Measurements from ENCODE around the gene RASGRF2. TPM values are rescaled to one million over a fixed set of nuclear protein-coding genes. Genes with fewer than 3 reads are reported as not detected.
"Not testable (repeated sequence)": the region's sequence is repeated elsewhere in the genome, so short reads cannot be mapped to it uniquely, and the experiment has no call there.

The RASGRF2 gene
- total RNA-seq, 1 experiment from 2014 or later, result 1.1 TPM

DNA sequence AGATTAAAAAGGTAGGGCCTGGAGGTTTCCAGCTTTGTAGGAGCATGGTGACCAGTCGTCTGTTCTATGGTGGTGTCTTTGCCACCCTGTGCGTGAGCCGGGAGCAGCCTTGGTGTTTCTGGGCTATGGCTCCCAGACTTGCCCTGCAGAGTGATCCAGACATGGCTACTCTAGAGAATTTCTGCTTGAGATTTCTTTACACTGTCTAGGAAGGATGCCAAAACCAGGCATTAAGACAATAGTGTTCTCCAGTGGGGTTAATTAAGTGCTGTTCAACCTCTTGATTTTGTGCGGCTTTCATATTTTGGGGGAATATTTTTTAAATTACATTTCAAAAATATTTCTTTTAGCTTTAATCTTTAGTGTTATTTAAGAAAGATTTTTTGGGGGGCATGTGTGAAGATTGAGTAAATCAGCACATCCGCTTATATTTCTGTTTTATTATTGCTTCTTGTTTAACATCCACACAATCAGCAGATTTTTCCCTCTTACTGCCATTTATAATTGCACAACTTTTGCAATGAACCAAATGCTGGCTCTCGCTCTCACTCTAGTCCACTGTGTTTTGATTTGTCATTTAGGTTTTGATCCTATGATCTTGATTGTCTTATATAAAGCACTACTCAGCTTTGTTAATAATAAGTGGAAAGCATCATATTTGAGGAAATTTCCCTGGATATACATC lies 110.5 kb downstream of the RASGRF2 start:
- no peak for DNase-seq (ENCODE audit: low read depth)

- no peak for DNase-seq (ENCODE audit: low read depth)
These were observed 114.9 kb downstream of the RASGRF2 start for GRCh38 chr5:81075041-81075440.

DNA sequence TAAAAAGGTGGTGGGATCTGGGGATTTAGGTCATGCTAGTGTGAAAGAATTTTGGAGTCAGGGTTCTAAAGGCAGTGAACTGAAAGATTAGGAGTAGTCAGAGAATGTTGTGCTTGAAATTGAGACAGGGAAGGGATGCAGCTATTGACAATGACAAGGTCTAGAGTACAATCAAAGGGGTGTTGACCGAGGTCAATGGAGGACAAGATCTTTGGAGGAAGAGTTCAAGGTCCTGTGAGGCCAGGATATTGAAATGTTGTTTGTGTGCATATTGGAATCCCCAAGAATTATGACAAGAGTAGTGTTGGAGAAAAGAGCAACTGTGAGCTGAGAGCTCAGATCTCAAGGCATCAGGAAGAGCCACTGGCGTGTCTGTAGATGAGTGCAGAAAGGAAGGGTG lies 116.9 kb downstream of the RASGRF2 start:
- no peak for DNase-seq (ENCODE audit: low read depth)

GRCh38 chr5:81078930-81079329 lies 118.8 kb downstream of the RASGRF2 start:
- no peak for DNase-seq (ENCODE audit: low read depth)

- no peak for DNase-seq (ENCODE audit: low read depth)
These were observed 120.8 kb downstream of the RASGRF2 start for GRCh38 chr5:81080809-81081460.

DNA sequence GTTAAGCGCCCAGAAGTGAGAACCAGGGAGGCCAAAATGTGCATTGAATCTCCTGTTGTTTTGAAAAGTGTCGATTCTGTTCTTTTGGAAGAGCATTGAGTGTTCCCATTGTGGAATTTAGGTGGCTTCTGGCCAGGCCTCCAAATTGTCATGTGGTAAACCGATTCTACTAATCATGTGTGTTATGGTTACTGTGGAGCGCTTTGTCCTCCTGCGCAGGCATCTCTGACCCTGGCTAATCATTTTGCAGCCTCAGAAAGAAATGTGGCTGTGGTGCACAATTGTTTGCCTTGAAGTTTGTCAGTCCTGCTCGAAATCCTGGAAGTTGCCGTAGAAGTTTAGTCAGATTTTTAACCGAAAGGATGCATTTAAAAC lies 121.3 kb downstream of the RASGRF2 start:
- DNase-seq (ENCODE audit: low read depth), result no peak

- DNase-seq (ENCODE audit: low read depth), result no peak
These were observed 126.7 kb downstream of the RASGRF2 start for GRCh38 chr5:81086881-81087281.

DNA sequence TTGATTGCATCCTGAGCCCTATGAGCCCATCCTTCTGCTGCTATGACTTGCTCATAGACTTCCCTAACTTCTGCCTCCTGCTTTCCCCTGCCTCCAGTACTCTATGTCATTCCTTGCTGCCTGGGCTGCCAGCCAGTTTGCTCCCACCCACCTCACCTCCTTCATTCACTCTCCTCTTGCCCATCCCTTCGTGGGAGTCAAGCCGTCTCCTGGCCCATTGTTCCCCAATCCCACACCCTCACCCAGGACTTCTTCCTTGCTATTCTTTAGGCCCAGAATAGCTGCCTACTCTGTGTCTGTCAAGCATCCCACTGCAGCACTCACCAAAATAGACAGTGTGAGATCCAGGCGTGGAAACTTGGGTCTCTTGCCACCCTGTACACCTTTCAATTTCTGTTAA lies 131.0 kb downstream of the RASGRF2 start:
- DNase-seq (ENCODE audit: low read depth), result no peak

DNA sequence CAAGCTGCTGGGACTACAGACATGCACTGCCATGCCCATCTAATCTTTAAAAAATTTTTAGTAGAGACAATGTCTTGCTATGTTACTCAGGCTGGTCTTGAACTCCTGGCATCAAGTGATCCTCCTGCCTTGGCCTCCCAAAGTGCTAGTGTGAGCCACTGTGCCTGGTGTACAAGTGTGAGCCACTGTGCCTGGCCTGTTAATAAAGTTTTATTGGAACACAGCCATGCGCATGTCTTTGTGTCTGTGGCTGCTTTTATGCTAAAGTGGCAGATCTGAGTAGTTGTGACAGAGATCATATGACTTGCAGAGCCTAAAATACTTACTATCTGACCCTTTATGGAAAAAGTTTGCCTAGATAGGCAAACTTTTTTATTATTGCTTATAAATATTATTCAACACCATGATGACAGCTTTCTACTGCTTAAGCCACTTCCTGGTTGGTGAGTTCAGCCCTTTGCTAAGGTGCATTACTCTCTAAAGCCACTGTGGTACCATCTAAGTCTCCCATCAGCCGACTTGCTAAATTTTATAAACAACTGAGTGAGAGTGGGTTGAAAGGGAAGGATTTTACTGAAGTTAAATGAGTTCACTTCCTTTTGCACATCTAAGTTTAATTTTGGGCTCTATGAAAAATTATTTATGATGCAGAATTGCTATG lies 133.5 kb downstream of the RASGRF2 start:
- DNase-seq (ENCODE audit: low read depth), result no peak

- no peak for DNase-seq (ENCODE audit: low read depth)
These were observed 135.7 kb downstream of the RASGRF2 start for GRCh38 chr5:81095835-81096234.

DNA sequence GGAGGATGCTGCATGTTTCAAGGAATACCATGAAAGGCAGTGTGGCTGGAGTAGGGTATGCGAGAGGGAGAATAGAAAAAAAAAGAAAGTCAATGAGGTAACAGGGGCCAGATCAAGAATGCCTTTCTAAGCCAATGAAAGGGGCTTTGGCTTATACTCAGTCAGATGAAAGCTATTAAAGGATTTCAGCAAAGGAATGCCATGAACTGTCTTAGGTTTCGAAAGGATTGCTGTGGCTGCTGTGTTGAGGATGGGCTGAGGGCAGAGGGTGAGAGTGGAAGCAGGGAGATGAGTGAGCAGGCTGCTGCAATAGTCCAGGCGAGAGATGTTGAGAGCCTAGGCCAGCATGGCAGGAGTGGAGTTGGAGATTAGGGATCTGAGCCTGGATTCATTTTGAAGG lies 137.6 kb downstream of the RASGRF2 start:
- DNase-seq (ENCODE audit: low read depth), result no peak

- peak; percentile 9 for DNase-seq (ENCODE audit: low read depth)
These were observed 145.2 kb downstream of the RASGRF2 start for GRCh38 chr5:81105261-81105877.

DNA sequence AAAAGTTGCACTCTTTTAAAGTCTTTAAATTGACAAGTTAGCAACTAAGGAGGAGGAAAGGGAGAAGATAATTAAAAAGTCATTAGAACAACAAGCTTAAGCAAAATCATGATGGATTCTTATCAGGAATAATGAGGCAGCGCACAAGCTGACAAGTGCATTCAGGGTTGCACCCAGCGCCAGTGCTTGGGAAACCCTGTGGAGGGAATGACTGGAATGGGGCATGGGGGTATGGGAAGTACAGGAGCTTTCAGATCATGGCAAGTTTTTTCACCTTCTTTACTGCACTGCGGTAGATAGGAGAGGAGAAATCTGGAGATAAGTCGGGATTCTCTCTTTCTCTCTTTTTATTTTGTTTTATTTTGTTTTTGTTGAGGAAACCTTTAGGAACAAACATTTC lies 155.1 kb downstream of the RASGRF2 start:
- DNase-seq (ENCODE audit: low read depth), result no peak

DNA sequence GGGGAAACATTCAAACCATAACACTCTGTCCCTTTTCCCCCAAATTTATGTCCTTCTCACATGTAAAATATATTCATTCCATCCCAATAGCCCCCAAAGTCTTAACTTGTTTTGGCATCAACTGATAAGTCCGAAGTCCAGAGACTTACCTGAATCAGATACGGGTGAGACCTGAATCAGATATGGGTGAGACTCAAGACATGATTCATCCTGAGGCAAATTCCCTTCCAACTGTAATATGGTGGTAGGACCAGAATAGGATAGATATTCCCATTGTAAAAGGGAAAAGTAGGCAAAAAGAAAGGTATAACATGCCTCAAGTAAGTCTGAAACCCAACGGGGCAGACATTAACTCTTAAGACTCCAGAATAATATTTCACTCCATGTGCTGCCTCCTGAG lies 157.4 kb downstream of the RASGRF2 start:
- DNase-seq (ENCODE audit: low read depth), result no peak

DNA sequence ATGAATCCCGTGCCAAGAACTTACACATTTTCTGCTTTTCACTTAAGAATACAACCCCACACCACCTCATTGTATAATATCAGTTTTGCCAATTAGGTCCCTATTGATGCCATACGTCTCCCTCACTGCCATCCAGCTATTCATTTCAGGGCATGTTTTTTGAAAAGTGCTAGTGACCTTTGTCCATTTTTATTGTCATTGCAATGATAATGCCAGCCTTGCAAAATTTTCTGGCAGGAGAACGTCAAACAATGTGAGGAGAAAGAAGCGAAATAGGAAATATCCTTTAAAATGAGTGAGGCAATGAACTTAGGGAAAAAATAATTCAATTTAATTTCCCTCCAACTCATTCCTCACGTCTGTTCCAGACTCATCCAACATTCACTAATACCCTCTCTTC lies 161.1 kb downstream of the RASGRF2 start:
- DNase-seq (ENCODE audit: low read depth), result no peak

- DNase-seq (ENCODE audit: low read depth), result no peak
These were observed 161.9 kb downstream of the RASGRF2 start for GRCh38 chr5:81121836-81122630.

- DNase-seq (ENCODE audit: low read depth), result not testable (repeated sequence)
These were observed 164.5 kb downstream of the RASGRF2 start for GRCh38 chr5:81124689-81125088.

GRCh38 chr5:81125959-81126358 lies 165.8 kb downstream of the RASGRF2 start:
- no peak for DNase-seq (ENCODE audit: low read depth)

DNA sequence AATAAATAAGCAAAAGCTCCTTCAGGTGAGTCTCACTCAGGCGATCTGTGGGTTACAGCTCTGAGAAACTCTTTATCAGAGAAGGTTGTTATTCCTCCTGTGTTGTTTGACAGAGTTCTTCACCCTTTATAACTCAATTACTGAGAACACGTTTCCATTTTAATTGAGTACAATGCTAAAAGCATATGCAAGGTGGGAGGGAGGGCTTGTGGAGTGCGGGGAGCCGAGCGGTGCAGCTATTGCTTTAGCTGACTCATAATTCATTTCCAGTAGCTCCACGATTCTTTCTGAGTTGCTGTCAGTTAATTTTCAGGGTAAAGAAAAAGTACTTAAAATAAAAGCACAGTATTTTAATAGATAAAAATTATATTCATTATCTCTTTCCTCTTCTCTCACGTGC lies 168.3 kb downstream of the RASGRF2 start:
- DNase-seq (ENCODE audit: low read depth), result no peak

DNA sequence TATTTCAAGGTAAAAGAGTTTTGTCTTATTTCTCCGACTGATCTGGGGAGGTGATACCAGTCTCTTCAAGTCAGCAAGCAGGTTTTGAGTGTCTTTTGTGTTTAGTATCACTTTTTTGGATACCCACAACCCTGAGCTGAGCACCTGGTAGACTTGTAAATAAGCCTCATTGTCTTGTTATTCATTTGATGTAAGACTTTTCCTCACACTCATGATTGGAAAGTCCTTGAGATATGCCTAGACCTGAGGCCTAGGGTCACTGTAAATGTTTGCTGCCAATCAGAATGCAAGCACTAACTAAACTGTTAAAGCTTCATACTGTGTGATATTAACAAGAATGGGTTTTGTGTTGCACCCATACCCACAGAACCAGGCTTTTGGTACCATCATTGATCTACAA lies 172.2 kb downstream of the RASGRF2 start:
- DNase-seq (ENCODE audit: low read depth), result no peak

- DNase-seq (ENCODE audit: low read depth), result no peak
These were observed 173.9 kb downstream of the RASGRF2 start for GRCh38 chr5:81134066-81134465.

- no peak for DNase-seq (ENCODE audit: low read depth)
These were observed 174.4 kb downstream of the RASGRF2 start for GRCh38 chr5:81134566-81134965.

Measured in Daoy (cell line).